ENCODE measurements around the gene MCC. TPM values are rescaled to one million over a fixed set of nuclear protein-coding genes. Genes with fewer than 3 reads are reported as not detected.

Gene MCC
- total RNA-seq, 6 donors from 2014 or later = 12.1 to 67.1 (median 21.3) TPM

GRCh38 chr5:113058706-113059226 lies 429.5 kb downstream of the MCC start:
- ATAC-seq (ENCODE audit: low FRiP score in 2 of 2) (no peak), DNase-seq (no peak)
- no peak overlapping the region for H3K4me3 ChIP-seq
- no peaks in the 10 kb centered on the region for H3K27me3 ChIP-seq
- 49 to 58% methylated on average over 6 of the region's 6 CpGs for WGBS, 2 donors
- H3K27ac ChIP-seq = no peak overlapping the region
- peaks cover 0 to 24% (median 5%) of the 10 kb centered on the region in 4 donors for H3K36me3 ChIP-seq
- no peaks in the 10 kb centered on the region for H3K9me3 ChIP-seq
- no peak for TF ChIP-seq POLR2A (IDR thresholded peaks at IDR 0.05)
- TF ChIP-seq EP300 (IDR thresholded peaks at IDR 0.05) = no peak
- TF ChIP-seq POLR2AphosphoS5 (IDR thresholded peaks at IDR 0.05) = no peak
- no peak for TF ChIP-seq CTCF (IDR thresholded peaks at IDR 0.05)
- peaks cover 0 to 10% (median 3%) of the 10 kb centered on the region in 4 donors for H3K4me1 ChIP-seq

- Histone ChIP-seq H3K27ac (no peak overlapping the region), H3K9me3 (no peaks in the 10 kb centered on the region), H3K4me3 (no peak overlapping the region), H3K4me1 (peaks cover 0 to 10% (median 3%) of the 10 kb centered on the region in 4 donors), H3K27me3 (no peaks in the 10 kb centered on the region), H3K36me3 (peaks cover 0 to 24% (median 2%) of the 10 kb centered on the region in 4 donors)
- DNase-seq (no peak), ATAC-seq (ENCODE audit: low FRiP score in 2 of 2) (no peak)
- no peak for TF ChIP-seq EP300 (IDR thresholded peaks at IDR 0.05)
- no peak for TF ChIP-seq POLR2A (IDR thresholded peaks at IDR 0.05)
- TF ChIP-seq CTCF (IDR thresholded peaks at IDR 0.05) = no peak
- TF ChIP-seq POLR2AphosphoS5 (IDR thresholded peaks at IDR 0.05) = no peak
- WGBS, 2 donors = 84 to 96% methylated on average over 3 to 5 of the region's 5 CpGs
These were observed 430.0 kb downstream of the MCC start for GRCh38 chr5:113058269-113058668.

GRCh38 chr5:113057557-113057984 lies 430.7 kb downstream of the MCC start:
- H3K27ac ChIP-seq = no peak overlapping the region
- ATAC-seq (ENCODE audit: low FRiP score in 2 of 2) (no peak), DNase-seq (no peak)
- H3K4me3 ChIP-seq = no peak overlapping the region
- H3K9me3 ChIP-seq = no peaks in the 10 kb centered on the region
- H3K4me1 ChIP-seq = peaks cover 0 to 10% (median 3%) of the 10 kb centered on the region in 4 donors
- WGBS, 2 donors = 74 to 82% methylated on average over 14 of the region's 14 CpGs
- TF ChIP-seq POLR2AphosphoS5 (IDR thresholded peaks at IDR 0.05) (no peak), CTCF (IDR thresholded peaks at IDR 0.05) (no peak), EP300 (IDR thresholded peaks at IDR 0.05) (no peak), POLR2A (IDR thresholded peaks at IDR 0.05) (no peak)
- no peaks in the 10 kb centered on the region for H3K27me3 ChIP-seq
- H3K36me3 ChIP-seq = peaks cover 0 to 20% (median 0%) of the 10 kb centered on the region in 4 donors

- no peaks in the 10 kb centered on the region for H3K9me3 ChIP-seq
- H3K4me1 ChIP-seq = peaks cover 0 to 10% (median 3%) of the 10 kb centered on the region in 4 donors
- H3K27me3 ChIP-seq = no peaks in the 10 kb centered on the region
- H3K27ac ChIP-seq = no peak overlapping the region
- WGBS, 2 donors = 82 to 85% methylated on average over 5 of the region's 5 CpGs
- TF ChIP-seq CTCF (IDR thresholded peaks at IDR 0.05) (no peak), POLR2A (IDR thresholded peaks at IDR 0.05) (no peak), EP300 (IDR thresholded peaks at IDR 0.05) (no peak), POLR2AphosphoS5 (IDR thresholded peaks at IDR 0.05) (no peak)
- no peak overlapping the region for H3K4me3 ChIP-seq
- no peak for DNase-seq
- no peak for ATAC-seq (ENCODE audit: low FRiP score in 2 of 2)
- peaks cover 0 to 19% (median 0%) of the 10 kb centered on the region in 4 donors for H3K36me3 ChIP-seq
These were observed 431.3 kb downstream of the MCC start for GRCh38 chr5:113056988-113057387.

- peaks cover 6 to 11% (median 8%) of the 10 kb centered on the region in 4 donors for H3K4me1 ChIP-seq
- ATAC-seq (ENCODE audit: low FRiP score in 2 of 2) = no peak
- H3K36me3 ChIP-seq = peaks cover 0 to 14% (median 0%) of the 10 kb centered on the region in 4 donors
- DNase-seq = no peak
- H3K9me3 ChIP-seq = no peaks in the 10 kb centered on the region
- no peaks in the 10 kb centered on the region for H3K27me3 ChIP-seq
- WGBS, 2 donors = 99 to 100% methylated on average over 8 to 11 of the region's 11 CpGs
- H3K4me3 ChIP-seq = no peak overlapping the region
- no peak overlapping the region for H3K27ac ChIP-seq
- TF ChIP-seq EP300 (IDR thresholded peaks at IDR 0.05) (no peak), CTCF (IDR thresholded peaks at IDR 0.05) (no peak), POLR2AphosphoS5 (IDR thresholded peaks at IDR 0.05) (no peak), POLR2A (IDR thresholded peaks at IDR 0.05) (no peak)
These were observed 433.4 kb downstream of the MCC start for GRCh38 chr5:113054899-113055298.

All from upper lobe of left lung (tissue), 6 donors.